Measurements from ENCODE around the gene LRRN2.
"Not testable (repeated sequence)": the region's sequence is repeated elsewhere in the genome, so short reads cannot be mapped to it uniquely, and the experiment has no call there.

LRRN2 gene

GRCh38 chr1:204692325-204692840 is 6.8 kb upstream of the LRRN2 start:
- no peak for DNase-seq (ENCODE audit: low spot score)

- DNase-seq (ENCODE audit: low spot score), result not testable (repeated sequence)
Measured at GRCh38 chr1:204691328-204691730, 5.8 kb upstream of the LRRN2 start.

- no peak for DNase-seq (ENCODE audit: low spot score)
Measured at GRCh38 chr1:204688776-204689175, 3.2 kb upstream of the LRRN2 start.

GRCh38 chr1:204688007-204688406 is 2.5 kb upstream of the LRRN2 start:
- DNase-seq (ENCODE audit: low spot score), result no peak

GRCh38 chr1:204684571-204685235 is 835 bp downstream of the LRRN2 start:
- no peak for DNase-seq (ENCODE audit: low spot score)

GRCh38 chr1:204684206-204684570 is 1.4 kb downstream of the LRRN2 start:
- no peak for DNase-seq (ENCODE audit: low spot score)

GRCh38 chr1:204683284-204684205 is 2.0 kb downstream of the LRRN2 start:
- no peak for DNase-seq (ENCODE audit: low spot score)

- DNase-seq (ENCODE audit: low spot score), result no peak
Measured at GRCh38 chr1:204680461-204680860, 5.1 kb downstream of the LRRN2 start.

GRCh38 chr1:204680051-204680450 is 5.5 kb downstream of the LRRN2 start:
- no peak for DNase-seq (ENCODE audit: low spot score)

- DNase-seq (ENCODE audit: low spot score), result no peak
Measured at GRCh38 chr1:204678721-204679475, 6.6 kb downstream of the LRRN2 start.

- DNase-seq (ENCODE audit: low spot score), result no peak
Measured at GRCh38 chr1:204677864-204678263, 7.7 kb downstream of the LRRN2 start.

GRCh38 chr1:204676043-204676442 is 9.5 kb downstream of the LRRN2 start:
- no peak for DNase-seq (ENCODE audit: low spot score)

- DNase-seq (ENCODE audit: low spot score), result no peak
Measured at GRCh38 chr1:204673909-204674649, 11.5 kb downstream of the LRRN2 start.

- no peak for DNase-seq (ENCODE audit: low spot score)
Measured at GRCh38 chr1:204673209-204673608, 12.3 kb downstream of the LRRN2 start.

GRCh38 chr1:204672482-204673121 is 12.9 kb downstream of the LRRN2 start:
- DNase-seq (ENCODE audit: low spot score), result no peak

- no peak for DNase-seq (ENCODE audit: low spot score)
Measured at GRCh38 chr1:204672069-204672468, 13.5 kb downstream of the LRRN2 start.

GRCh38 chr1:204670152-204670927 is 15.2 kb downstream of the LRRN2 start:
- DNase-seq (ENCODE audit: low spot score), result peak; percentile 21

- DNase-seq (ENCODE audit: low spot score), result no peak
Measured at GRCh38 chr1:204669579-204669978, 16.0 kb downstream of the LRRN2 start.

GRCh38 chr1:204664384-204664651 is 21.2 kb downstream of the LRRN2 start:
- no peak for DNase-seq (ENCODE audit: low spot score)

- no peak for DNase-seq (ENCODE audit: low spot score)
Measured at GRCh38 chr1:204663644-204664383, 21.7 kb downstream of the LRRN2 start.

Data from hepatic stellate cell (primary cell).